GM21528 (cell line): ENCODE data around the gene CAVIN1.
"Not testable (repeated sequence)": the region's sequence is repeated elsewhere in the genome, so short reads cannot be mapped to it uniquely, and the experiment has no call there.

Experiments used
- ATAC-seq: cut with Tn5 transposase; IDR thresholded peaks from one replicate; pipeline ENCODE4 v1.9.1; 2021; ENCODE audit warnings: mild to moderate bottlenecking, moderate library complexity; ENCODE audit not compliant: unreplicated experiment, low FRiP score

Gene CAVIN1

DNA sequence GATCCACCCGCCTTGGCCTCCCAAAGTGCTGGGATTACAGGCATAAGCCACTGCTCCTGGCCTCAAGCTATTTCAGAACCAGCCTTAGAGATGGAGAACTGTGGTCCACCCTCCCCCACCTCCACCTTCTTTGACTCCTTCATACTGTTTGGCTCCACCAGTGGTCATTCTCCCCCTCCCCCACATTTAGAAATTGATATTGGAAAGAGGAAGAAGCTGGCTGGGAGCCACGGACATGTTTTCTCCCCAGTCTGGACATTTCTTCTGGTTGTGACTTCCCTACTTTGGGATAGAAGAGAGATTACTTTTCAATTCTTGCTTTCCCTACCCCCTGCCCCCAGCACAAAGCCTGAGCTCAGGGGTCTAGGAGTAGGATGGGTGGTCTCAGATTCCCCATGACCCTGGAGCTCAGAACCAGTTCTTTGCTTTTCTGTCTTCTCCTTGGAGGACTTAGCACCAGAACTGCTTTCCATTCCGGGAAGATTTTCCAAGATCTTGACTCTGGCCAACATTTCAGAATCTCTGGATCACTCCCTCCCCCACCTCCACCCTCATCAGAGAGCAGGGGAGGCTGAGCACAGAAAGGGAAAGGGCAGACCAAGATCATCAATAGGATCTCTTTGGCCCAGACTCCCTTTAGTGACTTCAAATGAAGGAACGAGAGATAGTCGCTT lies 16.3 kb downstream of the CAVIN1 start:
- no peak for ATAC-seq

DNA sequence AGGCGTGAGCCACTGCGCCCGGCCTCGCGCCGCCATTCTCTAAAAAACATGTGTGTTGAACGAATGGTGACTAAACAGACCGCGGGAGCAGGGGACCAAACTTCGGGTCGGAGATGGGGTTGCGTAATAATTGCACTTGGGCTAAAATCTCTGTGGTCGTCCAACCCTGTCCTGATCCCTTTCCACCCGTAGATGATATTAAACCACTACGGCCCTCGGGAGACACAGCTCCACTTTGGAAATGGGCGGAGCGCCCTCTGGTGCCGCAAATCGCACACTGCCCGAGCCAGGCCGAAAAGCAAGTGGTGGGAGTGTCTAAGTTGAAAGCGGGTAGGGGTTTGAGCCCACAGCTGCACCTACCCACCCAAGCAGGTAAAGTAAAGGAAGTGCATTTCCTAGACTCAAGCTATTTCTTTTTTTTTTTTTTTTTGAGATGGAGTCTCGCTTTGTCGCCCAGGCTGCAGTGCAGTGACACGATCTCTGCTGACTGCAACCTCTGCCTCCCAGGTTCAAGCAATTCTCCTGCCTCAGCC lies 17.0 kb downstream of the CAVIN1 start:
- no peak for ATAC-seq

DNA sequence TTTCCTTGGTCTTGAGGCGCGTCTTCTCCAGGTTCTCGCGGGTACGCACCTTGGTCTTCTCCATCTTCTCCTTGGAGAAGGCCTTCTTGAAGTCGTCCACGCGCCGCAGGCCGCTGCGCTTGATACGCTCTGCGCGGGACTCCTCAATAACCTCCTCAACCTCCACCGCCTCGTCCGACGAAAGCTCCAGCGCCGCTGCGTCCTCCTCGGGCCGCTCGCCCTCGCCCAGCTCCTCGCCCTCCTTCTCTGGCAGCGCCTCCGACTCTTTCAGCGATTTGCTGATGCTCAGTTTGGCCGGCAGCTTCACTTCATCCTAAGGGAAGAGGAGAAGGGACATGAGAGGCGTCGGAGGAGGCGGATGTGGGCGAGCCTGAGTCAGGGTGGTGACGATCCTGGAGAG lies 18.0 kb downstream of the CAVIN1 start:
- no peak for ATAC-seq

DNA sequence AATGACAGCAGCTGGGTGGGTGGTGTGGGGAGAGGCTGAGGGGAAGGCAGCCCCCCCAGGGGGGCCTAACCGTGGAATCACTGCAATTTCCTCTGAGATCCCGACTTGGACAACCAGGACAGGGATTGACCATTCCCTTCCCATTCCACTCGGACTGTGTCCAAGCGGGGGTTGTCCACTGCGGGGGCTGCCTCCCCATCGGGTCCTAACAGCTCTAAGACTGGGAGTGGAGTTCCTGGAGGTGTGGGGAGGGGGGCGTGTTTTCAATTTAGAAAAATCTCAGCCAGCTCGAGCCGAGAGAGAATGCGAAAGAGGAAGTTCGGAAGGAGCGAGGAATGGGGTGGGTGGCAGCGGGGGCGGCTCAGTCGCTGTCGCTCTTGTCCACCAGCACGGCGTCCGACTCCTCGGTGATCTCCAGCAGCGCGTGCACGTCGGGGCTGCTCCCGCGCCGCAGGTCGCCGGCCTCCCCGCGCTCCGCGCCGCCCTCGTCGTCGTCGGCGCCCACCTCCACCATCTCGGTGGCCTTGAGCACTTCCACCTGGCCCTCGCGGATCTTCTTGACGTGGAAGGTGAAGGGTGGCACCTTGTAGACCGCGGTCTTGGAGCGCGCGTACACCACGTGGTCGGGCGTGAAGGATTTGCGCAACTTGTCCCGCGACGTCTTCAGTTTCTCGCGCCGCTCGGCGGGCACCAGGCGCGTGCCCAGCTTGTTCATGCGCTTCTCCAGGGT lies 18.6 kb downstream of the CAVIN1 start:
- no peak for ATAC-seq

DNA sequence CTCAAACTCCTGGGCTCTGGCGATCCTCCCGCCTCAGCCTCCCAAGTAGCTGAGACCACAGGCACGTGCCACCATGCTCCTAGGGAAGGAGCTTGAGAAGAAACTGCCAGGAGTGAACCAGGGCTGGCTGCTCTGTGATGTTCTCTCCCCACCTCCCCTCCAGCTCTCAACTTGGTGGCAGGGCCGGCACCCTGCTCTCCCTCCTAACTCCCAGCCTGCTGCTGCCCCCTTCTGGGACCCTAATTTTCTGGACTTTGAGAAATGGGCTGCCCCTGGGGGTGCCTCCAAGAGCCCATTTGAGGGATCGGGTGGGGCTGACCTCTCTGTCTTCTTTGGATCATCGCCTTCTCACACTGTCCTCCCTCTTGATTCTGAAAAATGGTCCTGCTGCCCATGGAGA lies 19.9 kb downstream of the CAVIN1 start:
- ATAC-seq: no peak

DNA sequence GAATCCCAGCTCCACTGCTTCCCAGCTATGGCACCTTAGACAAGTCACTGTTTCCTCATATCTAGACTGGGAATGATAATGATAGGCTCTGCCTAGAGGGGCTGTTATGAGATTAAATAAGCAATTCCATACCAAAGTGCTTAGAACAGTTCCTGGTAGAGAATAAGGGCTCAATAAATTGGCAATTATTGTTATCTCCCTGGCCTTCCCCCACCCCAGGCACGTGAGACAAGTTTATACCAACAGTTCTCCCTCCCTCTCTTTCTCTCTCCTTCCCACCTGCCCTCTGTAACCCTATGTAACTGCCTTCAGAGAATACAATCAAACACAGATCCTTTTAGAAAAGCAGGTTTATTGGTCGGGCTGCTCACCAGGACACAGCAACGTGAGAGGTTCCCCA lies 20.9 kb downstream of the CAVIN1 start:
- no peak for ATAC-seq

DNA sequence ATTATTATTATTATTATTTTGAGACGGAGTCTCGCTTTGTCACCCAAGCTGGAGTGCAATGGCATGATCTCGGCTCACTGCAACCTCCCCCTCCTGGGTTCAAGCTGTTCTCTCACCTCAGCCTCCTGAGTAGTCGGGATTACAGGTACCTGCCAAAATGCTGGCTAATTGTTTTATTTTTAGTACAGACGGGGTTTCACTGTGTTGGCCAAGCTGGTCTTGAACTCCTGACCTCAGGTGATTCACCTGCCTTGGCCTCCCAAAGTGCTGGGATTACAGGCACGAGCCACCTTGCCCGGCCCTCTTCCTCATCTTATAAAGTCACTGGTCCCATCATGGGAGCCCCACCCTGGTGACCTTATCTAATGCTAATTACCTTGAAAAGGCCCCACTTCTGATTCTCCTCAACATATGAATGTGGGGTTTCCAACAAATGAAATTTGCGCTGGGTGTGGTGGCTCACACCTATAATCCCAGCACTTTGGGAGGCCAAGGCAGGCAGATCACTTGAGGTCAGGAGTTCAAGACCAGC lies 22.1 kb downstream of the CAVIN1 start:
- ATAC-seq: not testable (repeated sequence)

DNA sequence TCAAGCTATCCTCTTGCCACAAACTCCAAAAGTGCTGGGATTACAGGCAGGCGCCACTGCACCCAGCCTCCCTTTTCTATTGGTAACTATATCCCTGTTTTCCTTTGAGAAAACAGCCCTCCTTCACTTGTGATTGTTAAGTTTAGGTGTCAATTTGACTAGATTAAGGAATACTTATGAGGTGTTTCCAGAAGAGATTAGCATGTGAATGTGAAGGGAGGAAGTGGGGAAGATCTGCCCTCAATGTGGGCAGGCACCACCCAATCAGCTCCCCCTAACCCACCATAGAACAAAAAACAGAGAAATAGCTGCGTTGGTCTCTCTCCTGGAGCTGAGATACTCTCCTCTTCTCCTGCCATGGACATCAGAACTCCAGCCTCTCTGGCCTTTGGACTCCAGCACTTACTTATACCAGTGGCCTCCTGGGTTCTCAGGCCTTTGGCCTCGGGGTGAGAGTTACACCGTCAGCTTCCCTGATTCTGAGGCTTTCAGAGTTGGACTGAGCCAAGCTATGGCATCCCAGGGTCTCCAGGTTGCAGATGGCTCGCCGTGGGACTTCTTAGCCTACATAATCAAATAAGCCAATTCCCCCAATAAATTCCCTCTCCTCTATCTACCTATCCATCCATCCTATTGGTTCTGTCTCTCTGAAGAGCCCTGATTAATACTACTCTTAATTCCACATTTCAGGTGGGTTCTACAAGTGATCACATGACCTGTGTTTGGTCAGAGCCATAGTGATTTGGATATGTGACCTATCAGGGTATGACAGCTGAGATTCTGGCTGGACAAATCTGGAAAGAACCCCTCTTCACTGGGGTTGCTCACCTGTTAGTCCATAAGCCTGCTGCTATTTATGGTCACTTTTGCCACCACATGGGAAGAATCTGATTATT lies 22.9 kb downstream of the CAVIN1 start:
- ATAC-seq: no peak

DNA sequence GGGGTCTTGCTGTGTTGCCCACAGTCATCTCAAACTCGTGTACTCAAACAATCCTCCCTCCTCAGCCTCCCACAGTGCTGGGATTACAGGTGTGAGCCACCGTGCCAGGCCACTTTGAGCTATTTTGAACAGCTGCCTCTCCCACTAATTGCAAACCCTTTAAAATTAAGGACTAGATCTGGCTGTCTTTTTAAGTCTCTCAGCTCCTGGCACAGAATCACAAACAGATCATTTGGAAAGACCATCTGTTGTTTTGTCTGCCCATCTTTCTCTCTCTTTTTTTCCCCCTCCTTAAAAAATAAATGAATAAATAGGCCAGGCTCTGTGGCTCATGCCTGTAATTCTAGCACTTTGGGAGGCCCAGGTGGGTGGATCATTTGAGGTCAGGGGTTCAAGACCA lies 23.9 kb downstream of the CAVIN1 start:
- no peak for ATAC-seq

DNA sequence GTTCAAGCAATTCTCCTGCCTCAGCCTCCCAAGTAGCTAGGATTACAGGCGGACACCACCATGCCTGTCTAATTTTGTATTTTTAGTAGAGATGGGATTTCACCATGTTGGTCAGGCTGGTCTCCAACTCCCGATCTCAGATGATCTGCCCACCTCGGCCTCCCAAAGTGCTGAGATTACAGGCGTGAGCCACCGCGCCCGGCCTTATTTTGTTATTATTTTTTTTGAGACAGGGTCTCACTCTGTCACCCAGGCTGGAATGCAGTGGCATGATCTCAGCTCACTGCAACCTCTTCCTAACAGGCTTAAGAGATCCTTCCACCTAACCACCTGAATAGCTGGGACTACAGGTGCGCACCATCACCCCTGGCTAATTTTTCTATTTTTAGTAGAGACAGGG lies 27.5 kb downstream of the CAVIN1 start:
- ATAC-seq: not testable (repeated sequence)

DNA sequence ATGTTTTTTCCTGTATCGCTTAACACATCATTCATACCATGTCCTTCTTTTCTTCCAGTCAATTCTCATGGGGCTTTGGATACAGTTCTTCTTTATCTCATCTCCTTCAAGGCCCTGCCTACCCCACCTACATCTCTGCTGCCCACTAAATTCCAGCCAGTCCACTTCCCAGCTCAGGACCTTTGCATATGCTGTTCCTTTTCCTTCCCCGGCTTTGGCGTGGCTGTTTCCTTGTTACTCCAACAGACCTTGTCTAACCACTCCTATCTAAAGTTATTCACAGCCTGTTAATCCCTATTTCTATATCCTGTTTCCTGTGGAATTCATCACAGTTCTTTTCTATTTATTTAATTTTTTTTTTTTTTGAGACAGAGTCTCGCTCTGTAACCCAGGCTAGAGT lies 28.2 kb downstream of the CAVIN1 start:
- no peak for ATAC-seq

DNA sequence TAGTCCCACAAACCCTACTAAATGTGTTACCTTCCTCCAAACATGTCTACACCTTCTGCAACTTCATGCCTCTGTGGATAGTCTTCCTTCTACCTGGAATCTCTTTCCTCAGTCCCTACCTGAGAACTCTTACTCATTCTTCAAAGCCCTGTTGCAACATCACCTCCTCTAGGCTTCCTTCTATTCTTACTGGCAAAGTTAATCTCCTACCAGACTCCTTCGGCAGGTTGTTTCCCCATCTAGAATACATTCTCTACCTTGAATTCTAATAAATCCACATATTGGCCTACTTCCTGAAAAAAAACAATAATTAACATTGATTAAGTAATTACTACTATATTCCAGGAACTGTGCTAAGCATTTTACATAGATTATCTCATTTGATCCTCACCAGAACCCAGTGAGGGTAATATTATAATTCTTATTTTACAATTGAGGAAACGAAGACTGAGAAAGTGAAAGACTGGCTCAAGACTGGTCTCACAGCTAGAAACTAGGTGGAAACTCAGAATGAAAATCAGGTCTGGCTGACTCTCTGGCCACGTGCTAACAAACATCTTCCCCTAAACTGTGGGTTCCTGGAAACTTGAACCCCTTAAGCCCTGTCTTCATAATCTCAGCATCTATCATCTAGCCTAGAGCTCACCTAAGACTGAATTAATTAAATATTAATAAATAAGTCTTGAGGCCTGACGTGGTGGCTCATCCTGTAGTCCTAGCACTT lies 30.2 kb downstream of the CAVIN1 start:
- no peak for ATAC-seq

DNA sequence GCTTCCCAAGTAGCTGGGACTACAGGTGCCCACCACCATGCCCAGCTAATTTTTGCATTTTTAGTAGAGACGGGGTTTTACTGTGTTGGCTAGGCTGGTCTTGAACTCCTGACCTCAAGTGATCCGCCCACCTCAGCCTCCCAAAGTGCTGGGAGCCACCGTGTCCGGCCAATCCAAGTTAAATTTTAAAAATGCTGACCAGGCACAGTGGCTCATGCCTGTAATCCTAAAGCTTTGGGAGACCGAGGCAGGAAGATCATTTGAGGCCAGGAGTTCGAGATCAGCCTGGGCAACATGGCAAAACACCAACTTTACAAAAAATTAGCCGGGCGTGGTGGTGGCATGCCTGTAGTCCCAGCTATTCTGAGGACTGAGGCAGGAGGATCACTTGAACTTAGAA lies 31.6 kb downstream of the CAVIN1 start:
- not testable (repeated sequence) for ATAC-seq

DNA sequence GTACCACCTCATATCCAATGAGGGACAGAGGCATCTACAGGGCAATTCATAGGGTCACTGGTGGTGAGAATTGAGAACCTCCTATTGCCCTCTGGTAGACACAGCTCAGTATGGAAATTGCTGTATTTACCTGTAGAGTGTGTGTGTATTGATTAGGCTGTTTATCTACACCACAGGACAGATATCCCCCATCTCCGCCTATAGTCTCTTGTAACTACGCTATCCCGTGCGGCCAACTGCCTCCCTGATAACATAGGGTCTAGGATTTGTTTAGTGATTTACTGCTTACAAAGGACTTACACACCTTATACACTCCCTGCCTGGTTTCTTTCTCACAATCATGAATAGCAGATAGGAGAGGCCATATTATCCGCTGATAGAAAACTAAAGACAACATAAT lies 33.2 kb downstream of the CAVIN1 start:
- no peak for ATAC-seq

DNA sequence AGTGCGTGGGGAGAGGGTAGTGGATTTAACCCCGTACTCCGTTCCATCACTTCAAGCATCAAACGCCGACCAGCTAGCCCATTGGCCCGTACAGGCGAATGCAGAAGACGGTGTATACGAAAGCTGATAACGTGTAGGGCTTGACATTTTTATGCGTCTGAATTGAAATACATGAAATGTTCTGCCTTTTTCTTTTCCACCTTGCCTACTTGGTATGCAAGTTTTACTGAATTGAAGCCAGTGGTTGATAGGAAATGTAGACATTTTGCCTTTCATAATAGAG lies 34.0 kb downstream of the CAVIN1 start:
- ATAC-seq: peak; percentile 27

DNA sequence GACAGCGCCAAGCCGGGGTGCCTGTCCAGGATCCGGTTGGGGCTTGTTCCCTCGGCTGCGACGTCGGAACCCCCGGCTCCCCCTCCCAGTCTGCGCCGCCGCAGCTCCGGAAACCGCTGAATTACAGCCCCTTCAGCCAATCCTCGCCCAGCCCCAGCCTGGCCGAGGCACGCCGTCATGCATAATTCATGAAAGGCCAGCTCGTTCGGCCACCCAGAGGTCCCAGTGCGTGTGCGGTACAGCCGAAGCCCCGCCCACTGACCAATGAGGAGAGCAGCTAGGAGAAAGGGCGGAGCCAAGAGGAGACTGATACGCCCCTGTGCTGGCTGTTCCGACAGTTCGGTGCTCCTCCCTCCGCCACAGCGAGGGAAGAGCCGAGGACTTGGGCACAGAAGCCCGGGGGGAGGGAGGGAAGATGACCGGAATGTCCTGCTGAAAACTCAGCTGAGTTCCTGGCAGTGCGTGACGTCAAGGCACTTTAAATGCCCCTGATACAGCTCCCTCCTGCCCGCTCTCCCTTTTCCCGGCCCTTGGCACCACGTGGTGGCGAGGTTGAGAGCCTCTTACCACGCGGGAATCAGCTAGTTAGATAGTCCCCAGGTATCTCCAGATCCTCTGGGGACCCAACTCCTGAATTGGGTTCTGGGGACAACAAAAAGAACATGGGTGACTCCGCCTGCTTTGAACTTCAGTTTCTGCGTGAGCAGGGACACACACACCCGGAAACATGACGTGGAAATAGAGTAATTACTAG lies 34.5 kb downstream of the CAVIN1 start, which contains the start of gene STAT3:
Gene STAT3, minus strand, starts transcription at position 62 of the 754 bp plus-strand sequence. CDS start 39,926 bp downstream, outside the sequence.
- ATAC-seq: peak; percentile 86

DNA sequence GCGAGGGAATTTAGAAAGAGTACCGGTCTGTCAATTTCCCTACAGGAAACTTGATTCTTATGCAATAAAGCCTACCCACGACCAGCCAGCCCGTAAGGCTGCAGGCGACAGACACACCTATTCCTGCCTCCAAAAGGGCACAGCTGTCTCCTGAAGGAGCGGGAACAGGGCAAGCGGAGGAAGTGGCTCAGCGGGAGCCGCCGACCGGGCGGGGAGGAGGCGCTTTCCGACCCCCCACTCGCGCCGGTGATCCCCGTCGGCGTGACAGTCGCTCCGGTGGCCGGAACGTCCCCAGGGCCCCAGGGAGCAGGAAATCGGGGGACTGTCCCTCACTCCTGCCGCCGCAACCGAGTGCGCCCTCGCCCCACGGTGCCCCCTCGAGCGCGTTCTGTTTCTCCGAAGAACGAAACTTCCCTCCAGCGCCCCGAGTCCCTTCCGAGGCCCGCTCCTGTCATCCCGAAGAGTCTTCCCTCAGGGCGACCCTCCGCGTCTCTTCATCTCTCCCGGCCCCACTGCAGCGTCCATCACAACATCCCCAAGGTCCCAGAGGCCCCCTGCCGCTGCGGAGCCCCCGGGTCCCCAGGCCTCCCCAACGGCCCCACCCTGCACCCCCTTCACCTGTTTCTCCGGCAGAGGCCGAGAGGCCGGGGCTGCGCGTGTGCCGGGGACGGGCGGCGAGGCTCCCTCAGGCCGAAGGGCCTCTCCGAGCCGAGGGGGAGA lies 35.2 kb downstream of the CAVIN1 start:
- peak; percentile 12 for ATAC-seq

DNA sequence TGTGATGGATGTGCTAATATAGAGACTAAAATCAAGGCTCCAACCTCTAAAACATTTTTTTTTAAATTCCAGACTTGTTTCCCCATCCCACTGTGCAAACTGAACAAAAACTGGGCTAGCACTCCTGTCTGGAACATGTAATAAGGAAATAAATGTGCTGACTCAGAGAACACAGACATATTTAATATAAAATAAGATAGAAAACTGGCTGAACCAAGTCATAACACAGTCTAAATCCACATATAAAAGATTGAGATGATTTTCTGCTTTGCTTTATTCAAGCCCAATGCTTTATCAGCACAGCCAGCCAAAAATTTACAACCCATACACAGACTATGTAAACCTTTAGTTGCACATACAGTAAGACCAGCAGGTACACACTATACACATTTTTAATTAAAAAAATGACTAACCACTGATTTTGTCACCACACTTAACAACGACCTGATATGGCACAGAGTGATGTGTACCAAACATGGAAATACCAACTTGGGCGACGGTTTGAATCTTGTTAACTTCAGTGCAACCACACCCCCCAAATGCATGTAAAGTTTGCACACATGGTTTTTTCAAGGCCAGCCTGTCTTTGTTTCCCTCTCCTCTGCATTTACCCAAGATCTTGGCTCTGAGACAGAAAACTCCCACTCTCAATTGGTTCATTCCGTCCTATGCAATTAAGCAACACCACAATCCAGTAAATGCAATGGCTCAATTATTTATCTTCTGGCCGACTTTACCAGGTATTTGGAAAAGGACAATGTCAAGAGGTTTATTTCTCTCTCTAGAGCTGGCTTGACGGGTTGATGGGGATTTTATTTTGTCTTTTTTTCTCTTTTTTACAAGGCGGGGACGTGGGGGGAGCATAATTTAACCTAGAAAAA lies 36.0 kb downstream of the CAVIN1 start:
- no peak for ATAC-seq
